ENCODE data around the gene RNF222.
"Not testable (repeated sequence)": the region's sequence is repeated elsewhere in the genome, so short reads cannot be mapped to it uniquely, and the experiment has no call there.

Gene RNF222

DNA sequence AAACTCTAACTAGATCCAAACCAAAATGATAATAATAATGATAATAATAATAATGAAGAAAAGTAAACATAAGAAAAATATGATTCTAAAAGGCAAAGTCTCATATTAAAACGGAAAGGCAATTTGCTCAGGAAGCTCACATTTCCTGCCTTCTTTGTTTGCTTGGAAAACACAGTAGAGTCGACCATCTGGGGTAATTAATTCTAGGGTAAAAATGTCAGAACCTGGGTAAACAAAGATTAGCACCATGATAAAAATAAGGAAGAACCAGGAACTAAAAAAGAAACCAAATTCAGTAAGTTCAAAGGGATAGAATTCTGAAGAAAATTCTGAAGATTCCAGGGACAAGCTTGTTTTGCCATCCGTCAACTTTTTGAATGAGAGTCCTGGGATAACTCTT lies 37.4 kb downstream of the RNF222 start:
- no peak overlapping the region for H3K27ac ChIP-seq
- no peak for DNase-seq (ENCODE audit: low spot score)
- POLR2A ChIA-PET (ENCODE audit: low non-redundant PET), result no interaction called here
- CTCF ChIA-PET, result interaction anchor here (0.6 kb wide), 1 partner anchor 171 kb away, joined by 3 read pairs; no protein-coding TSS in a partner anchor
- TF ChIP-seq, protein P1, sequence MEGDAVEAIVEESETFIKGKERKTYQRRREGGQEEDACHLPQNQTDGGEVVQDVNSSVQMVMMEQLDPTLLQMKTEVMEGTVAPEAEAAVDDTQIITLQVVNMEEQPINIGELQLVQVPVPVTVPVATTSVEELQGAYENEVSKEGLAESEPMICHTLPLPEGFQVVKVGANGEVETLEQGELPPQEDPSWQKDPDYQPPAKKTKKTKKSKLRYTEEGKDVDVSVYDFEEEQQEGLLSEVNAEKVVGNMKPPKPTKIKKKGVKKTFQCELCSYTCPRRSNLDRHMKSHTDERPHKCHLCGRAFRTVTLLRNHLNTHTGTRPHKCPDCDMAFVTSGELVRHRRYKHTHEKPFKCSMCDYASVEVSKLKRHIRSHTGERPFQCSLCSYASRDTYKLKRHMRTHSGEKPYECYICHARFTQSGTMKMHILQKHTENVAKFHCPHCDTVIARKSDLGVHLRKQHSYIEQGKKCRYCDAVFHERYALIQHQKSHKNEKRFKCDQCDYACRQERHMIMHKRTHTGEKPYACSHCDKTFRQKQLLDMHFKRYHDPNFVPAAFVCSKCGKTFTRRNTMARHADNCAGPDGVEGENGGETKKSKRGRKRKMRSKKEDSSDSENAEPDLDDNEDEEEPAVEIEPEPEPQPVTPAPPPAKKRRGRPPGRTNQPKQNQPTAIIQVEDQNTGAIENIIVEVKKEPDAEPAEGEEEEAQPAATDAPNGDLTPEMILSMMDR (conservative IDR thresholded peaks at IDR 0.05; ENCODE audit: low read depth), result no peak

DNA sequence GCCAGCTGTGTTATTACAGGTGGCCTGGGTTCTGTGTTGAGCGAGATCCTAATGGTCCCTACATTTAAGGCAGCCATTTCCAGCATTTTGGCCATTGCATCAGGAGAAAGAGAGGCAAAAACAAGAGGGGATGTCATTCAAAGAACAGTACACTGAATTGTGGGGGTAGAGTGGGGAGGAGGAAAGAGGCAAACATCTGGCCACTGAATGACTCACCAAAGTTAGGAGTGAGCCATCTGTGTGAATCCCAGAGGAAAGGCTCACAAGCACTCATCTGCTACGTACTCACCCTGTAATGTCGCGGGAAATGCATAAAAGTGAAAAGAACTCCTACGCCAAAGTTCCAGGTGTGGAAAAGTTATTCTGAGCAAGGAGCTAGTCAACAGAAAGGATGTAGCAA lies 37.9 kb downstream of the RNF222 start:
- peak; percentile 70 for DNase-seq (ENCODE audit: low spot score)
- POLR2A ChIA-PET (ENCODE audit: low non-redundant PET), result no interaction called here
- CTCF ChIA-PET, result interaction anchor here (0.6 kb wide), 1 partner anchor 170 kb away, joined by 3 read pairs; no protein-coding TSS in a partner anchor
- TF ChIP-seq, protein P1 (conservative IDR thresholded peaks at IDR 0.05; ENCODE audit: low read depth), result no peak
- no peak overlapping the region; the same call in 1 of the 2 replicates for H3K27ac ChIP-seq

DNA sequence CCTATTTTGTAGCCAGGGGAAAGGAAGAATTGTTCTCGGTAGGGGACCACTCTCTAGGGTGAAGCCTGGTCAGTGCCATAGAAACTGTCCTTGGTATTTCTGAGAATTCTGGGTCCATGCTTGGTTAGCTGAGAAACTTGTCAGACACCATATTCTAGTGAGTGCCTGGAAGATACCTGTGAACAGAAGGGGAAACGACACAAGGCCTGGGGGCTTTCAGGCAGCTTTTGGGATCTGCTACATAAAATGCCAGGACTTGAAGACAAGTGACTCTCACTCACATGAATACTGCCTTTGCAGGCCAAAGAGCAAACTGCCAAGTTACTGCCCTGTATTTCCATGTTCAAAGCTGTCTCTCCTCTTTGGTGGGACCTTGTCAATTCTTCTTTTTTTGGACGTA lies 39.7 kb downstream of the RNF222 start:
- ChIA-PET POLR2A (ENCODE audit: low non-redundant PET) (interaction anchor here (1.1 kb wide), 1 partner anchor 19 kb away, joined by 3 read pairs; the partner anchor contains the start of gene KRABD2), CTCF (no interaction called here)
- no peak overlapping the region for H3K27ac ChIP-seq
- TF ChIP-seq, protein P1 (conservative IDR thresholded peaks at IDR 0.05; ENCODE audit: low read depth), result no peak
- DNase-seq (ENCODE audit: low spot score), result no peak

DNA sequence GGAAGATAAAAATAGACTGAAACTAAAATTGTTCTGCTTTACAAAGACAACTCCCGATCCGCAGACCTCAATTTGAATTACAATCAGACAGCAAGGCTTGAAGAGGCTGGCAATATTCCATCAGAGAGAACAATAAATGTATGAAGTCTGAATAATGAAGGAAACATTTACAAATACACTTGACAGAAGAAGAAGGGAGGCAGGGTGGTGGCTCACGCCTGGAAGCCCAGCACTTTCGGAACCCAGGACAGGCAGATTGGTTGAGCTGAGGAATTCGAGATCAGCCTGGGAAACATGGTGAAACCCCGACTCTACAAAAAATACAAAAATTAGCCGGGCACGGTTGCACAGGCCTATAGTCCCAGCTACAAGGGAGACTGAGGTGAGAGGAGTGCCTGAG lies 43.4 kb downstream of the RNF222 start:
- TF ChIP-seq, protein P1 (conservative IDR thresholded peaks at IDR 0.05; ENCODE audit: low read depth), result no peak
- CTCF ChIA-PET, result no interaction called here
- no peak for DNase-seq (ENCODE audit: low spot score)
- no peak overlapping the region for H3K27ac ChIP-seq
- POLR2A ChIA-PET (ENCODE audit: low non-redundant PET), result no interaction called here

DNA sequence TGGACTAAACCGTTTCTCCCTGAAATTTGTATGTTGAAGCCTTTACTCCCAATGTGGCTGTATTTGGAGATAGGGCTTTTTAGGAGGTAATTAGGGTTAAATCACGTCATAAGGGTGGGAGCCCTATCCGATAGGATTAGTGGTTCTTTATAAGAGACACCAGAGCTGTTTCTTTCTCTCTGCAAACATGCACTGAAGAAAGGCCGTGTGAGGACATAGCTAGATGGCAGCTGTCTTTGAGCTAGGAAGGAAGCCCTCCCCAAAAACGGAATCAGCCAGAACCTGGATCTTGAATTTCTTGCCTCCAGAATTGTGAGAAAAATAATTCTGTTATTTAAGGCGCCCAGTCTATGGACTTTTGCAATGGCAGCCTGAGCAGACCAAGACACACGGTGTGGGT lies 43.9 kb downstream of the RNF222 start:
- TF ChIP-seq, protein P1 (conservative IDR thresholded peaks at IDR 0.05; ENCODE audit: low read depth), result no peak
- ChIA-PET CTCF (no interaction called here), POLR2A (ENCODE audit: low non-redundant PET) (no interaction called here)
- DNase-seq (ENCODE audit: low spot score), result no peak
- no peak overlapping the region for H3K27ac ChIP-seq

DNA sequence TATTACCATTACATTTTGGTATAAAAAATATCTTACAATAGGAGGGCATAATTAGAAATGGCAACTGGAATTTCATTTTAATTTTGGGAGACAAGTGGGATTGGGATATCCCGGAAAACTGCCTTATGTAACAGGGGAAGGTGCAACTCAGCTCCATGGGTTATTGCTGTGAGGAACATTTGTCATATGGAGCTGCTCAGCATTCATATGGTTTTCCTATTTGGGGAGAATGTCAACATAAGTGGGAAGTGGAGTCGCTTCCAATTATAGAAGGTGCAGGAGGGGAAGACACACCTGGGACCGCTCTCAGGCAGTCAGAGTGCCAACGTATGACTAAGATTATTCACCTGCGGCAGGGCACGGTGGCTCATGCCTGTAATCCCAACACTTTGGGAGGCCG lies 47.3 kb downstream of the RNF222 start:
- ChIA-PET POLR2A (ENCODE audit: low non-redundant PET) (no interaction called here), CTCF (no interaction called here)
- no peak overlapping the region for H3K27ac ChIP-seq
- no peak for DNase-seq (ENCODE audit: low spot score)
- TF ChIP-seq, protein P1 (conservative IDR thresholded peaks at IDR 0.05; ENCODE audit: low read depth), result no peak

DNA sequence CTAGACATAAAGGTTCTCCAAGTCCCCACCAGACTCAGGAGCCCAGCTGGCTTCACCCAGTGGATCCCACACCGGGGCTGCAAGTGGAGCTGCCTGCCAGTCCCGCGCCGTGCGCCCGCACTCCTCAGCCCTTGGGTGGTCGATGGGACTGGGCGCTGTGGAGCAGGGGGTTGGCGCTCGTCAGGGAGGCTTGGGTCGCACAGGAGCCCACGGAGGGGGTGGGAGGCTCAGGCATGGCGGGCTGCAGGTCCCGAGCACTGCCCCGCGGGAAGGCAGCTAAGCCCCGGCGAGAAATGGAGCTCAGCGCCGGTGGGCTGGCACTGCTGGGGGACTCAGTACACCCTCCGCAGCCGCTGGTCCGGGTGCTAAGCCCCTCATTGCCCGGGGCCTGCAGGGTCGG lies 50.6 kb downstream of the RNF222 start:
- POLR2A ChIA-PET (ENCODE audit: low non-redundant PET); DNase-seq (ENCODE audit: low spot score); CTCF ChIA-PET; H3K27ac ChIP-seq: not testable (repeated sequence)

All from RWPE1 (cell line).